Activated naive CD8-positive, alpha-beta T cell (primary cell): ENCODE data around the gene ITSN1.

Experiments
- H3K27ac Mint-ChIP-seq: one replicate; pipeline ENCODE4 v1.8.0; 2021; ENCODE audit warnings: mixed read lengths
- H3K27me3 Mint-ChIP-seq: one replicate; pipeline ENCODE4 v1.8.0; 2021; ENCODE audit warnings: mixed read lengths
- H3K36me3 Mint-ChIP-seq: one replicate; pipeline ENCODE4 v1.8.0; 2021; ENCODE audit warnings: mixed read lengths
- H3K4me1 Mint-ChIP-seq: one replicate; pipeline ENCODE4 v1.8.0; 2021; ENCODE audit warnings: low read depth, mixed read lengths
- H3K4me3 Mint-ChIP-seq: one replicate; pipeline ENCODE4 v1.8.0; 2021; ENCODE audit warnings: mild to moderate bottlenecking, mixed read lengths
- H3K9me3 Mint-ChIP-seq: one replicate; pipeline ENCODE4 v1.8.0; 2021; ENCODE audit warnings: low read depth, mixed read lengths

Gene ITSN1

GRCh38 chr21:33802481-33802880 lies 160.2 kb downstream of the ITSN1 start:
- Mint-ChIP-seq H3K4me3 (no peak overlapping the region), H3K4me1 (no peaks in the 10 kb centered on the region), H3K9me3 (no peaks in the 10 kb centered on the region), H3K27me3 (no peaks in the 10 kb centered on the region), H3K36me3 (no peaks in the 10 kb centered on the region), H3K27ac (no peak overlapping the region)

- Mint-ChIP-seq H3K27ac (no peak overlapping the region), H3K9me3 (no peaks in the 10 kb centered on the region), H3K4me3 (no peak overlapping the region), H3K36me3 (no peaks in the 10 kb centered on the region), H3K4me1 (no peaks in the 10 kb centered on the region), H3K27me3 (no peaks in the 10 kb centered on the region)
Observed at GRCh38 chr21:33808715-33809367, 166.5 kb downstream of the ITSN1 start.

GRCh38 chr21:33810766-33811165 lies 168.5 kb downstream of the ITSN1 start:
- Mint-ChIP-seq H3K4me1 (no peaks in the 10 kb centered on the region), H3K4me3 (no peak overlapping the region), H3K9me3 (no peaks in the 10 kb centered on the region), H3K27me3 (no peaks in the 10 kb centered on the region), H3K27ac (no peak overlapping the region), H3K36me3 (no peaks in the 10 kb centered on the region)

GRCh38 chr21:33811167-33812010 lies 169.1 kb downstream of the ITSN1 start:
- no peaks in the 10 kb centered on the region for H3K36me3 Mint-ChIP-seq
- H3K9me3 Mint-ChIP-seq: no peaks in the 10 kb centered on the region
- no peaks in the 10 kb centered on the region for H3K4me1 Mint-ChIP-seq
- H3K27ac Mint-ChIP-seq: no peak overlapping the region
- H3K27me3 Mint-ChIP-seq: no peaks in the 10 kb centered on the region
- no peak overlapping the region for H3K4me3 Mint-ChIP-seq

- Mint-ChIP-seq H3K4me3 (no peak overlapping the region), H3K36me3 (no peaks in the 10 kb centered on the region), H3K27me3 (no peaks in the 10 kb centered on the region), H3K9me3 (no peaks in the 10 kb centered on the region), H3K27ac (no peak overlapping the region), H3K4me1 (no peaks in the 10 kb centered on the region)
Observed at GRCh38 chr21:33813832-33814365, 171.6 kb downstream of the ITSN1 start.

GRCh38 chr21:33815143-33815707 lies 172.9 kb downstream of the ITSN1 start:
- no peaks in the 10 kb centered on the region for H3K36me3 Mint-ChIP-seq
- H3K4me1 Mint-ChIP-seq: no peaks in the 10 kb centered on the region
- no peak overlapping the region for H3K27ac Mint-ChIP-seq
- no peaks in the 10 kb centered on the region for H3K9me3 Mint-ChIP-seq
- H3K27me3 Mint-ChIP-seq: no peaks in the 10 kb centered on the region
- no peak overlapping the region for H3K4me3 Mint-ChIP-seq

- H3K27me3 Mint-ChIP-seq: no peaks in the 10 kb centered on the region
- H3K36me3 Mint-ChIP-seq: no peaks in the 10 kb centered on the region
- no peaks in the 10 kb centered on the region for H3K9me3 Mint-ChIP-seq
- no peaks in the 10 kb centered on the region for H3K4me1 Mint-ChIP-seq
- H3K4me3 Mint-ChIP-seq: no peak overlapping the region
- no peak overlapping the region for H3K27ac Mint-ChIP-seq
Observed at GRCh38 chr21:33816174-33816573, 173.9 kb downstream of the ITSN1 start.

GRCh38 chr21:33817138-33817537 lies 174.8 kb downstream of the ITSN1 start:
- Mint-ChIP-seq H3K27me3 (no peaks in the 10 kb centered on the region), H3K27ac (no peak overlapping the region), H3K36me3 (no peaks in the 10 kb centered on the region), H3K9me3 (no peaks in the 10 kb centered on the region), H3K4me3 (no peak overlapping the region), H3K4me1 (no peaks in the 10 kb centered on the region)

- Mint-ChIP-seq H3K9me3 (no peaks in the 10 kb centered on the region), H3K27ac (no peak overlapping the region), H3K4me1 (no peaks in the 10 kb centered on the region), H3K36me3 (no peaks in the 10 kb centered on the region), H3K27me3 (no peaks in the 10 kb centered on the region), H3K4me3 (no peak overlapping the region)
Observed at GRCh38 chr21:33817663-33818451, 175.6 kb downstream of the ITSN1 start.

GRCh38 chr21:33820230-33820770 lies 178.0 kb downstream of the ITSN1 start:
- Mint-ChIP-seq H3K4me1 (no peaks in the 10 kb centered on the region), H3K27me3 (no peaks in the 10 kb centered on the region), H3K4me3 (no peak overlapping the region), H3K27ac (no peak overlapping the region), H3K36me3 (no peaks in the 10 kb centered on the region), H3K9me3 (no peaks in the 10 kb centered on the region)

GRCh38 chr21:33820798-33821197 lies 178.5 kb downstream of the ITSN1 start:
- no peaks in the 10 kb centered on the region for H3K4me1 Mint-ChIP-seq
- H3K27ac Mint-ChIP-seq: no peak overlapping the region
- H3K4me3 Mint-ChIP-seq: no peak overlapping the region
- H3K9me3 Mint-ChIP-seq: no peaks in the 10 kb centered on the region
- H3K36me3 Mint-ChIP-seq: no peaks in the 10 kb centered on the region
- H3K27me3 Mint-ChIP-seq: no peaks in the 10 kb centered on the region

- Mint-ChIP-seq H3K36me3 (no peaks in the 10 kb centered on the region), H3K27me3 (no peaks in the 10 kb centered on the region), H3K27ac (no peak overlapping the region), H3K9me3 (no peaks in the 10 kb centered on the region), H3K4me1 (no peaks in the 10 kb centered on the region), H3K4me3 (no peak overlapping the region)
Observed at GRCh38 chr21:33821503-33822322, 179.4 kb downstream of the ITSN1 start.

GRCh38 chr21:33824156-33824941 lies 182.0 kb downstream of the ITSN1 start:
- H3K36me3 Mint-ChIP-seq: peaks cover 7% of the 10 kb centered on the region
- H3K9me3 Mint-ChIP-seq: no peaks in the 10 kb centered on the region
- H3K27ac Mint-ChIP-seq: no peak overlapping the region
- H3K27me3 Mint-ChIP-seq: no peaks in the 10 kb centered on the region
- no peak overlapping the region for H3K4me3 Mint-ChIP-seq
- no peaks in the 10 kb centered on the region for H3K4me1 Mint-ChIP-seq
